HEK293 (cell line): ENCODE results near the gene NUP62.

ENCODE experiments used
- GLIS2 ChIP-seq: fragments of 450-650 bp; formaldehyde crosslinking; IDR thresholded peaks from 2 replicates; pipeline ENCODE4 v1.5.1; 2016; ENCODE audit warnings: missing biosample characterization, missing genetic modification characterization
- YY1 ChIP-seq: fragments of 450-650 bp; formaldehyde crosslinking; IDR thresholded peaks from 2 replicates; pipeline ENCODE4 v1.5.1; 2018; ENCODE audit warnings: missing biosample characterization, missing genetic modification characterization
- ZNF146 ChIP-seq: fragments of 450-650 bp; formaldehyde crosslinking; IDR thresholded peaks from 2 replicates; pipeline ENCODE4 v1.5.1; 2016; ENCODE audit warnings: missing biosample characterization, missing genetic modification characterization
- ZNF157 ChIP-seq: fragments of 450-650 bp; formaldehyde crosslinking; IDR thresholded peaks from 2 replicates; pipeline ENCODE4 v1.5.1; 2016; ENCODE audit warnings: missing biosample characterization, missing genetic modification characterization
- ZNF214 ChIP-seq: fragments of 450-650 bp; formaldehyde crosslinking; IDR thresholded peaks from 2 replicates; pipeline ENCODE4 v1.5.1; 2017; ENCODE audit warnings: missing biosample characterization, mild to moderate bottlenecking, missing genetic modification characterization, borderline replicate concordance
- ZNF311 ChIP-seq: fragments of 450-650 bp; formaldehyde crosslinking; IDR thresholded peaks from 2 replicates; pipeline ENCODE4 v1.5.1; 2017; ENCODE audit warnings: missing biosample characterization, missing genetic modification characterization, borderline replicate concordance
- ZNF37A ChIP-seq: fragments of 450-650 bp; IDR thresholded peaks from 2 replicates; pipeline ENCODE4 v1.5.1; 2018; ENCODE audit warnings: missing biosample characterization, missing genetic modification characterization
- ZNF658 ChIP-seq: fragments of 450-650 bp; formaldehyde crosslinking; IDR thresholded peaks from 2 replicates; pipeline ENCODE4; 2016; ENCODE audit warnings: missing biosample characterization, missing genetic modification characterization
- TF ChIP-seq, protein P1 (sequence below): fragments of 450-650 bp; formaldehyde crosslinking; IDR thresholded peaks from 2 replicates; pipeline ENCODE4 v1.5.0; 2017; ENCODE audit warnings: missing biosample characterization, missing genetic modification characterization, borderline replicate concordance
- TF ChIP-seq, protein P2 (sequence below): fragments of 450-650 bp; formaldehyde crosslinking; IDR thresholded peaks from 2 replicates; pipeline ENCODE4 v1.5.1; 2016; ENCODE audit warnings: missing biosample characterization, missing genetic modification characterization
- TF ChIP-seq, protein P3 (sequence below): fragments of 450-650 bp; formaldehyde crosslinking; optimal IDR thresholded peaks from 2 replicates; pipeline ENCODE3; 2016; ENCODE audit warnings: missing biosample characterization, mild to moderate bottlenecking, missing genetic modification characterization
- TF ChIP-seq, protein P4 (sequence below): fragments of 450-650 bp; formaldehyde crosslinking; IDR thresholded peaks from 2 replicates; pipeline ENCODE4 v1.5.1; 2016; ENCODE audit warnings: missing biosample characterization, missing genetic modification characterization, low read depth
- TF ChIP-seq, protein P5 (sequence below): fragments of 450-650 bp; formaldehyde crosslinking; IDR thresholded peaks from 2 replicates; pipeline ENCODE4 v1.5.1; 2016; ENCODE audit warnings: missing biosample characterization, missing genetic modification characterization

DNA sequence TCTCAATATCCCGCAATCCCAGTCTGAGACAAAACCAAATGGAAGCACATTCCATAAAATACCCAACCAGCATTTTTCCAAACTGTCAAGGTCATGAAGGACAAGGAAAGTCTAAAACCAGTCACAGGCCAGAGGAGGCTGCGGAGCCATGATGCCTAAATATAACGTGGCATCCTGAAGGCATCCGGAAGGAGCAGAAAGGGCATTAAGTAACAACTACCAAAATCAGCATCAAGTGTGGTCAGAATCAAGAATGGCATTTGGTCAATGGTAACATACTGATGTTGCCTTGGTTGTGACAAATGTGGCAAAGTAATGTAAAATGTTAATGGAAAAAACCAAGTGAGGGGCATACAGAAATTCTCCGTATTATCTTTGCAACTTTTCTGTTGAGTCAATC, 3.8 kb downstream of the NUP62 start:
- TF ChIP-seq, protein P1, sequence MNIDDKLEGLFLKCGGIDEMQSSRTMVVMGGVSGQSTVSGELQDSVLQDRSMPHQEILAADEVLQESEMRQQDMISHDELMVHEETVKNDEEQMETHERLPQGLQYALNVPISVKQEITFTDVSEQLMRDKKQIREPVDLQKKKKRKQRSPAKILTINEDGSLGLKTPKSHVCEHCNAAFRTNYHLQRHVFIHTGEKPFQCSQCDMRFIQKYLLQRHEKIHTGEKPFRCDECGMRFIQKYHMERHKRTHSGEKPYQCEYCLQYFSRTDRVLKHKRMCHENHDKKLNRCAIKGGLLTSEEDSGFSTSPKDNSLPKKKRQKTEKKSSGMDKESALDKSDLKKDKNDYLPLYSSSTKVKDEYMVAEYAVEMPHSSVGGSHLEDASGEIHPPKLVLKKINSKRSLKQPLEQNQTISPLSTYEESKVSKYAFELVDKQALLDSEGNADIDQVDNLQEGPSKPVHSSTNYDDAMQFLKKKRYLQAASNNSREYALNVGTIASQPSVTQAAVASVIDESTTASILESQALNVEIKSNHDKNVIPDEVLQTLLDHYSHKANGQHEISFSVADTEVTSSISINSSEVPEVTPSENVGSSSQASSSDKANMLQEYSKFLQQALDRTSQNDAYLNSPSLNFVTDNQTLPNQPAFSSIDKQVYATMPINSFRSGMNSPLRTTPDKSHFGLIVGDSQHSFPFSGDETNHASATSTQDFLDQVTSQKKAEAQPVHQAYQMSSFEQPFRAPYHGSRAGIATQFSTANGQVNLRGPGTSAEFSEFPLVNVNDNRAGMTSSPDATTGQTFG: no peak
- no peak for TF ChIP-seq ZNF37A (tag by site-specific recombination)
- TF ChIP-seq YY1 (tag by site-specific recombination): no peak
- TF ChIP-seq, protein P2, sequence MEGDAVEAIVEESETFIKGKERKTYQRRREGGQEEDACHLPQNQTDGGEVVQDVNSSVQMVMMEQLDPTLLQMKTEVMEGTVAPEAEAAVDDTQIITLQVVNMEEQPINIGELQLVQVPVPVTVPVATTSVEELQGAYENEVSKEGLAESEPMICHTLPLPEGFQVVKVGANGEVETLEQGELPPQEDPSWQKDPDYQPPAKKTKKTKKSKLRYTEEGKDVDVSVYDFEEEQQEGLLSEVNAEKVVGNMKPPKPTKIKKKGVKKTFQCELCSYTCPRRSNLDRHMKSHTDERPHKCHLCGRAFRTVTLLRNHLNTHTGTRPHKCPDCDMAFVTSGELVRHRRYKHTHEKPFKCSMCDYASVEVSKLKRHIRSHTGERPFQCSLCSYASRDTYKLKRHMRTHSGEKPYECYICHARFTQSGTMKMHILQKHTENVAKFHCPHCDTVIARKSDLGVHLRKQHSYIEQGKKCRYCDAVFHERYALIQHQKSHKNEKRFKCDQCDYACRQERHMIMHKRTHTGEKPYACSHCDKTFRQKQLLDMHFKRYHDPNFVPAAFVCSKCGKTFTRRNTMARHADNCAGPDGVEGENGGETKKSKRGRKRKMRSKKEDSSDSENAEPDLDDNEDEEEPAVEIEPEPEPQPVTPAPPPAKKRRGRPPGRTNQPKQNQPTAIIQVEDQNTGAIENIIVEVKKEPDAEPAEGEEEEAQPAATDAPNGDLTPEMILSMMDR: no peak
- TF ChIP-seq, protein P3, sequence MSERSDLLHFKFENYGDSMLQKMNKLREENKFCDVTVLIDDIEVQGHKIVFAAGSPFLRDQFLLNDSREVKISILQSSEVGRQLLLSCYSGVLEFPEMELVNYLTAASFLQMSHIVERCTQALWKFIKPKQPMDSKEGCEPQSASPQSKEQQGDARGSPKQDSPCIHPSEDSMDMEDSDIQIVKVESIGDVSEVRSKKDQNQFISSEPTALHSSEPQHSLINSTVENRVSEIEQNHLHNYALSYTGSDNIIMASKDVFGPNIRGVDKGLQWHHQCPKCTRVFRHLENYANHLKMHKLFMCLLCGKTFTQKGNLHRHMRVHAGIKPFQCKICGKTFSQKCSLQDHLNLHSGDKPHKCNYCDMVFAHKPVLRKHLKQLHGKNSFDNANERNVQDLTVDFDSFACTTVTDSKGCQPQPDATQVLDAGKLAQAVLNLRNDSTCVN (tag by site-specific recombination): no peak
- TF ChIP-seq, protein P4, sequence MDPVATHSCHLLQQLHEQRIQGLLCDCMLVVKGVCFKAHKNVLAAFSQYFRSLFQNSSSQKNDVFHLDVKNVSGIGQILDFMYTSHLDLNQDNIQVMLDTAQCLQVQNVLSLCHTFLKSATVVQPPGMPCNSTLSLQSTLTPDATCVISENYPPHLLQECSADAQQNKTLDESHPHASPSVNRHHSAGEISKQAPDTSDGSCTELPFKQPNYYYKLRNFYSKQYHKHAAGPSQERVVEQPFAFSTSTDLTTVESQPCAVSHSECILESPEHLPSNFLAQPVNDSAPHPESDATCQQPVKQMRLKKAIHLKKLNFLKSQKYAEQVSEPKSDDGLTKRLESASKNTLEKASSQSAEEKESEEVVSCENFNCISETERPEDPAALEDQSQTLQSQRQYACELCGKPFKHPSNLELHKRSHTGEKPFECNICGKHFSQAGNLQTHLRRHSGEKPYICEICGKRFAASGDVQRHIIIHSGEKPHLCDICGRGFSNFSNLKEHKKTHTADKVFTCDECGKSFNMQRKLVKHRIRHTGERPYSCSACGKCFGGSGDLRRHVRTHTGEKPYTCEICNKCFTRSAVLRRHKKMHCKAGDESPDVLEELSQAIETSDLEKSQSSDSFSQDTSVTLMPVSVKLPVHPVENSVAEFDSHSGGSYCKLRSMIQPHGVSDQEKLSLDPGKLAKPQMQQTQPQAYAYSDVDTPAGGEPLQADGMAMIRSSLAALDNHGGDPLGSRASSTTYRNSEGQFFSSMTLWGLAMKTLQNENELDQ (tag by site-specific recombination): no peak
- TF ChIP-seq ZNF146 (tag by site-specific recombination): no peak
- no peak for TF ChIP-seq ZNF157 (tag by site-specific recombination)
- no peak for TF ChIP-seq ZNF214 (tag by site-specific recombination)
- no peak for TF ChIP-seq GLIS2 (tag by site-specific recombination)
- TF ChIP-seq ZNF311 (tag by site-specific recombination): no peak
- TF ChIP-seq, protein P5, sequence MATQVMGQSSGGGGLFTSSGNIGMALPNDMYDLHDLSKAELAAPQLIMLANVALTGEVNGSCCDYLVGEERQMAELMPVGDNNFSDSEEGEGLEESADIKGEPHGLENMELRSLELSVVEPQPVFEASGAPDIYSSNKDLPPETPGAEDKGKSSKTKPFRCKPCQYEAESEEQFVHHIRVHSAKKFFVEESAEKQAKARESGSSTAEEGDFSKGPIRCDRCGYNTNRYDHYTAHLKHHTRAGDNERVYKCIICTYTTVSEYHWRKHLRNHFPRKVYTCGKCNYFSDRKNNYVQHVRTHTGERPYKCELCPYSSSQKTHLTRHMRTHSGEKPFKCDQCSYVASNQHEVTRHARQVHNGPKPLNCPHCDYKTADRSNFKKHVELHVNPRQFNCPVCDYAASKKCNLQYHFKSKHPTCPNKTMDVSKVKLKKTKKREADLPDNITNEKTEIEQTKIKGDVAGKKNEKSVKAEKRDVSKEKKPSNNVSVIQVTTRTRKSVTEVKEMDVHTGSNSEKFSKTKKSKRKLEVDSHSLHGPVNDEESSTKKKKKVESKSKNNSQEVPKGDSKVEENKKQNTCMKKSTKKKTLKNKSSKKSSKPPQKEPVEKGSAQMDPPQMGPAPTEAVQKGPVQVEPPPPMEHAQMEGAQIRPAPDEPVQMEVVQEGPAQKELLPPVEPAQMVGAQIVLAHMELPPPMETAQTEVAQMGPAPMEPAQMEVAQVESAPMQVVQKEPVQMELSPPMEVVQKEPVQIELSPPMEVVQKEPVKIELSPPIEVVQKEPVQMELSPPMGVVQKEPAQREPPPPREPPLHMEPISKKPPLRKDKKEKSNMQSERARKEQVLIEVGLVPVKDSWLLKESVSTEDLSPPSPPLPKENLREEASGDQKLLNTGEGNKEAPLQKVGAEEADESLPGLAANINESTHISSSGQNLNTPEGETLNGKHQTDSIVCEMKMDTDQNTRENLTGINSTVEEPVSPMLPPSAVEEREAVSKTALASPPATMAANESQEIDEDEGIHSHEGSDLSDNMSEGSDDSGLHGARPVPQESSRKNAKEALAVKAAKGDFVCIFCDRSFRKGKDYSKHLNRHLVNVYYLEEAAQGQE: no peak
- TF ChIP-seq ZNF658 (tag by site-specific recombination): no peak
